ENCODE data around the gene BIK. TPM values are rescaled to one million over a fixed set of nuclear protein-coding genes. Genes with fewer than 3 reads are reported as not detected.

BIK gene
- total RNA-seq, 1 donor from 2014 or later, result 66.6 TPM

GRCh38 chr22:43162412-43163150 lies 52.0 kb downstream of the BIK start:
- H3K36me3 ChIP-seq (ENCODE audit: control insufficient read depth, insufficient read depth, low read length), result peaks cover 39% of the 10 kb centered on the region
- H3K4me3 ChIP-seq (ENCODE audit: low read depth, low read length), result no peak overlapping the region
- DNase-seq (ENCODE audit: low read depth) (no peak), FAIRE-seq (no peak)
- TF ChIP-seq, protein P1, sequence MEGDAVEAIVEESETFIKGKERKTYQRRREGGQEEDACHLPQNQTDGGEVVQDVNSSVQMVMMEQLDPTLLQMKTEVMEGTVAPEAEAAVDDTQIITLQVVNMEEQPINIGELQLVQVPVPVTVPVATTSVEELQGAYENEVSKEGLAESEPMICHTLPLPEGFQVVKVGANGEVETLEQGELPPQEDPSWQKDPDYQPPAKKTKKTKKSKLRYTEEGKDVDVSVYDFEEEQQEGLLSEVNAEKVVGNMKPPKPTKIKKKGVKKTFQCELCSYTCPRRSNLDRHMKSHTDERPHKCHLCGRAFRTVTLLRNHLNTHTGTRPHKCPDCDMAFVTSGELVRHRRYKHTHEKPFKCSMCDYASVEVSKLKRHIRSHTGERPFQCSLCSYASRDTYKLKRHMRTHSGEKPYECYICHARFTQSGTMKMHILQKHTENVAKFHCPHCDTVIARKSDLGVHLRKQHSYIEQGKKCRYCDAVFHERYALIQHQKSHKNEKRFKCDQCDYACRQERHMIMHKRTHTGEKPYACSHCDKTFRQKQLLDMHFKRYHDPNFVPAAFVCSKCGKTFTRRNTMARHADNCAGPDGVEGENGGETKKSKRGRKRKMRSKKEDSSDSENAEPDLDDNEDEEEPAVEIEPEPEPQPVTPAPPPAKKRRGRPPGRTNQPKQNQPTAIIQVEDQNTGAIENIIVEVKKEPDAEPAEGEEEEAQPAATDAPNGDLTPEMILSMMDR (IDR thresholded peaks at IDR 0.05; ENCODE audit: insufficient read depth, low read length, severe bottlenecking), result no peak
- no peaks in the 10 kb centered on the region for H3K27me3 ChIP-seq (ENCODE audit: control insufficient read depth, insufficient read depth, low read length)

DNA sequence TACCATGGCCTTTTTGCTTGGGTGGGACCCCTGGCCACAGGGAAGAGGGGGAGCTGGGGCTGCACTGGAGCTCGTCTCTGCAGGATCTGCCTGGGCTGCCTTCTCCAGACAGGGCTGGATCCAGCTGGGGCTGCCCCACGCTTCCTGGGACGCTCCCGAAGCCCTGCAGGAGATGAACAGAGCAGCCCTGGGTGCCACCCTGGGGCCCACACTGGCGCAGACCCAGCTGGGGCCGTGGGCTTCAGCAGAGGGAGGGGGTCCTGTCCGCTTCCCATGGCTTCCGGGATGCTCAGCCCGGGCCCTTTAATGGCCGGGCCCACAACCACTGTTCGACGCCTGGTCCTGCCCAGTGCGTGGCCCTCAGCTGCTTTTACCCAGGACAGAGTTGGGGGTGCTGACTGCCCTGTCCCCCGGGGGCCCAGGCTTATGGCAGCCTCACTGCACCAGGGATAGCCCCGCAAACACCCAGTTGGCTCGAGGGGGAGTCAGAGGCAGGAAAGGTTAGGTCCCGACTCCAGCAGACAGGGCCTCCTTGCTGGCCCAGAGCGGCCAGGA lies 52.8 kb downstream of the BIK start:
- TF ChIP-seq, protein P1 (IDR thresholded peaks at IDR 0.05; ENCODE audit: insufficient read depth, low read length, severe bottlenecking), result no peak
- FAIRE-seq, result no peak
- DNase-seq (ENCODE audit: low read depth), result no peak
- Histone ChIP-seq H3K27me3 (ENCODE audit: control insufficient read depth, insufficient read depth, low read length) (no peaks in the 10 kb centered on the region), H3K36me3 (ENCODE audit: control insufficient read depth, insufficient read depth, low read length) (peaks cover 36% of the 10 kb centered on the region), H3K4me3 (ENCODE audit: low read depth, low read length) (no peak overlapping the region)

DNA sequence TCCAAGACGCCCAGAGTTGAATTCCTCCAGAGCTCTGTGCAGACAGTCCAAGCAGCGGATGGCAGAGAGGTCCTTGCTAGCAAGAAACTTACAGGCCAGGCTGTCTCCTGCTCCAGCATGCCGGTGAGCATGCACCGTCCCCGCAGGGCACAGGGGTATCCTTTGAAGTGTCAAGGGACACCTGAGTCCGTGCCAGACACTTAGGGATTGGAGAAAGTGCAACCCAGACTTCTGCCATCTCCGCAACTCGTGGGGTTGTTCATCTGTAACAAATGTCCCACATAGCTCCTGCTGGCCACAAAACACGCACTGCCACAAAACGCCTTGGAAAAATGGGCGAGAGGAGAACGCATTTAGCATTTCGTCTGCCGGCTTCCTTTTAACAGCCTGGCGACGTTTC lies 54.1 kb downstream of the BIK start:
- DNase-seq (ENCODE audit: low read depth) (no peak), FAIRE-seq (no peak)

GRCh38 chr22:43166132-43166930 lies 55.8 kb downstream of the BIK start:
- TF ChIP-seq, protein P1 (IDR thresholded peaks at IDR 0.05; ENCODE audit: insufficient read depth, low read length, severe bottlenecking), result no peak
- Histone ChIP-seq H3K27me3 (ENCODE audit: control insufficient read depth, insufficient read depth, low read length) (no peaks in the 10 kb centered on the region), H3K36me3 (ENCODE audit: control insufficient read depth, insufficient read depth, low read length) (peaks cover 28% of the 10 kb centered on the region), H3K4me3 (ENCODE audit: low read depth, low read length) (no peak overlapping the region)
- DNase-seq (ENCODE audit: low read depth), result no peak
- no peak for FAIRE-seq

More for the DNA sequence above, 54.1 kb downstream of the BIK start:
- H3K27me3 ChIP-seq (ENCODE audit: control insufficient read depth, insufficient read depth, low read length), result no peaks in the 10 kb centered on the region
- peaks cover 28% of the 10 kb centered on the region for H3K36me3 ChIP-seq (ENCODE audit: control insufficient read depth, insufficient read depth, low read length)
- H3K4me3 ChIP-seq (ENCODE audit: low read depth, low read length), result no peak overlapping the region
- TF ChIP-seq, protein P1 (IDR thresholded peaks at IDR 0.05; ENCODE audit: insufficient read depth, low read length, severe bottlenecking), result no peak

- Histone ChIP-seq H3K4me3 (ENCODE audit: low read depth, low read length) (no peak overlapping the region), H3K27me3 (ENCODE audit: control insufficient read depth, insufficient read depth, low read length) (no peaks in the 10 kb centered on the region), H3K36me3 (ENCODE audit: control insufficient read depth, insufficient read depth, low read length) (peaks cover 34% of the 10 kb centered on the region)
- no peak for DNase-seq (ENCODE audit: low read depth)
- no peak for FAIRE-seq
- TF ChIP-seq, protein P1 (IDR thresholded peaks at IDR 0.05; ENCODE audit: insufficient read depth, low read length, severe bottlenecking), result no peak
Measured at GRCh38 chr22:43167001-43167589, 56.5 kb downstream of the BIK start.
